ENCODE results near the gene RRP12.

RRP12 gene

DNA sequence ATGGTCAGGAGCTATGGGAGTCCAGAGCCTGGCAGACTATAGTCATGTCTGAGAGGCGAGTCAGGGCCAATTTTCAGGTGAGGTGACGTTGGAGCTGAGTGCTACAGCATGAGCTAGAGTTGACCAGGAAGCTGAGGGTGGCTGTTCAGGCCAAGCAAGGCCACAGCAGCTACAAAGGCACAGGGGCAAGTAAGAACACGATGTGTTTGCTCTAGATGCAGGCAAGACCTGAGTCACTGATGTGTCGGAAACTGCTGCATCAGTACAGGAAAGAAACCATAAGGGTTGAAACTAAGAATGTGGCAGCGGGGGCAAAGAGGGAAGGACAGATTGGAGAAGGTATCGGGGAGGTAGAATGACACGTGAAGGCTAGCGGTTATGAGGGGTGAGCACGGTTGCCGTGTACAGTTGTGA, 11.8 kb upstream of the RRP12 start:
- TF ChIP-seq TAF1 (IDR thresholded peaks at IDR 0.05; ENCODE audit: borderline replicate concordance, insufficient read depth, low read length) (no peak), POLR2AphosphoS5 (IDR thresholded peaks at IDR 0.05; ENCODE audit: low read depth, low read length) (no peak), FOXP2 (optimal IDR thresholded peaks at IDR 0.05; ENCODE audit: borderline replicate concordance, extremely low read depth, extremely low read length, insufficient read depth) (no peak), SIN3A (IDR thresholded peaks at IDR 0.05; ENCODE audit: borderline replicate concordance, insufficient read depth, low read length) (no peak)
- TF ChIP-seq, protein P1, sequence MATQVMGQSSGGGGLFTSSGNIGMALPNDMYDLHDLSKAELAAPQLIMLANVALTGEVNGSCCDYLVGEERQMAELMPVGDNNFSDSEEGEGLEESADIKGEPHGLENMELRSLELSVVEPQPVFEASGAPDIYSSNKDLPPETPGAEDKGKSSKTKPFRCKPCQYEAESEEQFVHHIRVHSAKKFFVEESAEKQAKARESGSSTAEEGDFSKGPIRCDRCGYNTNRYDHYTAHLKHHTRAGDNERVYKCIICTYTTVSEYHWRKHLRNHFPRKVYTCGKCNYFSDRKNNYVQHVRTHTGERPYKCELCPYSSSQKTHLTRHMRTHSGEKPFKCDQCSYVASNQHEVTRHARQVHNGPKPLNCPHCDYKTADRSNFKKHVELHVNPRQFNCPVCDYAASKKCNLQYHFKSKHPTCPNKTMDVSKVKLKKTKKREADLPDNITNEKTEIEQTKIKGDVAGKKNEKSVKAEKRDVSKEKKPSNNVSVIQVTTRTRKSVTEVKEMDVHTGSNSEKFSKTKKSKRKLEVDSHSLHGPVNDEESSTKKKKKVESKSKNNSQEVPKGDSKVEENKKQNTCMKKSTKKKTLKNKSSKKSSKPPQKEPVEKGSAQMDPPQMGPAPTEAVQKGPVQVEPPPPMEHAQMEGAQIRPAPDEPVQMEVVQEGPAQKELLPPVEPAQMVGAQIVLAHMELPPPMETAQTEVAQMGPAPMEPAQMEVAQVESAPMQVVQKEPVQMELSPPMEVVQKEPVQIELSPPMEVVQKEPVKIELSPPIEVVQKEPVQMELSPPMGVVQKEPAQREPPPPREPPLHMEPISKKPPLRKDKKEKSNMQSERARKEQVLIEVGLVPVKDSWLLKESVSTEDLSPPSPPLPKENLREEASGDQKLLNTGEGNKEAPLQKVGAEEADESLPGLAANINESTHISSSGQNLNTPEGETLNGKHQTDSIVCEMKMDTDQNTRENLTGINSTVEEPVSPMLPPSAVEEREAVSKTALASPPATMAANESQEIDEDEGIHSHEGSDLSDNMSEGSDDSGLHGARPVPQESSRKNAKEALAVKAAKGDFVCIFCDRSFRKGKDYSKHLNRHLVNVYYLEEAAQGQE (IDR thresholded peaks at IDR 0.05; ENCODE audit: insufficient read depth in 1 of 2, low read depth in 2 of 2, low read length in 2 of 2): no peak

DNA sequence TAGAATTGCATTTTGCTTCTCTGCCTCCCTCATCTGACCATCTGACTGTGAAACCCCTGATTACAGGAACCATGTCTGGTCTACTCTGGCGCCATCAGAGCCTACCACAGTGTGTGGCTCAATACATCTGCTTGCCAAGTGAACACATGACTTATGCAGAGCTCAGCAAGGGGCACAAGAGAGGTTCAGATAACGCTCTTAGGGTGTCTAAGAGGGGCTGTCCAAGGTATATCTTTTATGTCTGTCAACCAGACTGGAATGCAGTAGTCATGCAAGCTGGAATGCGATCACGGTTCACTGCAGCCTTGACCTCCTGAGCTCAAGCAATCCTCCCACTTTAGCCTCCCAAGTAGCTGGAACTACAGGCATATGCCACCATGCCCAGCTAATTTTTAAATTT, 10.3 kb upstream of the RRP12 start:
- TF ChIP-seq POLR2AphosphoS5 (IDR thresholded peaks at IDR 0.05; ENCODE audit: low read depth, low read length) (no peak), FOXP2 (optimal IDR thresholded peaks at IDR 0.05; ENCODE audit: borderline replicate concordance, extremely low read depth, extremely low read length, insufficient read depth) (no peak), TAF1 (IDR thresholded peaks at IDR 0.05; ENCODE audit: borderline replicate concordance, insufficient read depth, low read length) (no peak), SIN3A (IDR thresholded peaks at IDR 0.05; ENCODE audit: borderline replicate concordance, insufficient read depth, low read length) (no peak)
- TF ChIP-seq, protein P1 (IDR thresholded peaks at IDR 0.05; ENCODE audit: insufficient read depth in 1 of 2, low read depth in 2 of 2, low read length in 2 of 2): no peak

DNA sequence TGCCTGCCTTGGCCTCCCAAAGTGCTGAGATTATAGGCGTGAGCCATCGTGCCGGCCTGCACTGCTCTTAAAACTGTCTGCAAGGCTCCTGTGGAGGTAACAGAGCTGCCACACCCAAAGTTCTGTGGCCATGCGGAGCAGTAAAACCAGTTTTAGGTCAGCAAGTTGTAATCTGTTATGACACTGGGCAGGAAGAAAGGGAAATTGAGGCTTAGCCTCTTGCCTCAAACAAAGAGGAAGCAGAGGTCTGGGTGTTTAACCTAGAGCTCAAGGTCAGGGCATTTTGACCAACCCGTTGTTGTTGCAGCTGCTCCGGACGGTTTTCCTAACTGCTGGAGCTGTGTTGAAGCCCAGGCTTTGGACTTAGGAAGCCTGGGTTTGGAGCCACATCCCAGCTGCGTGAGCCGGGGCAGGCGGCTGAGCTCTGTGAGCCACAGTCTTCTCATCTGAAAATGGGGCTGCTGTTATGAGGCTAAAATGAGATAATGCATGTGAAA, 7.4 kb upstream of the RRP12 start:
- TF ChIP-seq, protein P1 (IDR thresholded peaks at IDR 0.05; ENCODE audit: insufficient read depth in 1 of 2, low read depth in 2 of 2, low read length in 2 of 2): no peak
- TF ChIP-seq FOXP2 (optimal IDR thresholded peaks at IDR 0.05; ENCODE audit: borderline replicate concordance, extremely low read depth, extremely low read length, insufficient read depth): no peak
- no peak for TF ChIP-seq POLR2AphosphoS5 (IDR thresholded peaks at IDR 0.05; ENCODE audit: low read depth, low read length)
- no peak for TF ChIP-seq TAF1 (IDR thresholded peaks at IDR 0.05; ENCODE audit: borderline replicate concordance, insufficient read depth, low read length)
- TF ChIP-seq SIN3A (IDR thresholded peaks at IDR 0.05; ENCODE audit: borderline replicate concordance, insufficient read depth, low read length): no peak

DNA sequence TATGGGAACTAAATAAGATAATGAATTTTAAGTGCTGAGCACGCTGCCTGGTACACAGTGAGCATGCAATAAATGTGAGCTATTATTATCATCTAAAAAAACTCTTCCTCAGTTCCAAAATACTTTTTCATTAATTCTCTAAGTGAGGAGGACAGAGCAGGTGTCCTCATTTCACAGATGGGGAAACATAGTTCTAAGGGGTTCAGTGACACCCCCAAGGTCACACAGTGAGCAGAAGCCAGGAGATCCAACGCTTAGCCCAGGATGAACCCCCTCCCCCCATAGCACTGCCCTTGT, 6.8 kb upstream of the RRP12 start:
- TF ChIP-seq SIN3A (IDR thresholded peaks at IDR 0.05; ENCODE audit: borderline replicate concordance, insufficient read depth, low read length): no peak
- no peak for TF ChIP-seq POLR2AphosphoS5 (IDR thresholded peaks at IDR 0.05; ENCODE audit: low read depth, low read length)
- no peak for TF ChIP-seq FOXP2 (optimal IDR thresholded peaks at IDR 0.05; ENCODE audit: borderline replicate concordance, extremely low read depth, extremely low read length, insufficient read depth)
- TF ChIP-seq, protein P1 (IDR thresholded peaks at IDR 0.05; ENCODE audit: insufficient read depth in 1 of 2, low read depth in 2 of 2, low read length in 2 of 2): no peak
- TF ChIP-seq TAF1 (IDR thresholded peaks at IDR 0.05; ENCODE audit: borderline replicate concordance, insufficient read depth, low read length): no peak
